GM21360 (cell line): ENCODE results near the gene PLD1.
A peak's percentile ranks its signal among the peaks of the same experiment; 100 is the strongest.
"Not testable (repeated sequence)": the region's sequence is repeated elsewhere in the genome, so short reads cannot be mapped to it uniquely, and the experiment has no call there.

Experiments used
- ATAC-seq: cut with Tn5 transposase; IDR thresholded peaks from one replicate; pipeline ENCODE4 v1.9.1; 2021; ENCODE audit warnings: mild to moderate bottlenecking, moderate library complexity; ENCODE audit not compliant: unreplicated experiment

Gene PLD1

GRCh38 chr3:171809861-171810628 lies at the start of gene PLD1:
TSS of gene PLD1 (minus strand) at chr3:171810483. CDS start at chr3:171738051, 72,432 bp downstream.
- ATAC-seq = peak; percentile 41

- ATAC-seq = not testable (repeated sequence)
Measured at GRCh38 chr3:171858770-171859169, 48.5 kb upstream of the PLD1 start.

GRCh38 chr3:171854649-171855305 lies 44.5 kb upstream of the PLD1 start:
- no peak for ATAC-seq

GRCh38 chr3:171851660-171852058 lies 41.4 kb upstream of the PLD1 start:
- no peak for ATAC-seq

DNA sequence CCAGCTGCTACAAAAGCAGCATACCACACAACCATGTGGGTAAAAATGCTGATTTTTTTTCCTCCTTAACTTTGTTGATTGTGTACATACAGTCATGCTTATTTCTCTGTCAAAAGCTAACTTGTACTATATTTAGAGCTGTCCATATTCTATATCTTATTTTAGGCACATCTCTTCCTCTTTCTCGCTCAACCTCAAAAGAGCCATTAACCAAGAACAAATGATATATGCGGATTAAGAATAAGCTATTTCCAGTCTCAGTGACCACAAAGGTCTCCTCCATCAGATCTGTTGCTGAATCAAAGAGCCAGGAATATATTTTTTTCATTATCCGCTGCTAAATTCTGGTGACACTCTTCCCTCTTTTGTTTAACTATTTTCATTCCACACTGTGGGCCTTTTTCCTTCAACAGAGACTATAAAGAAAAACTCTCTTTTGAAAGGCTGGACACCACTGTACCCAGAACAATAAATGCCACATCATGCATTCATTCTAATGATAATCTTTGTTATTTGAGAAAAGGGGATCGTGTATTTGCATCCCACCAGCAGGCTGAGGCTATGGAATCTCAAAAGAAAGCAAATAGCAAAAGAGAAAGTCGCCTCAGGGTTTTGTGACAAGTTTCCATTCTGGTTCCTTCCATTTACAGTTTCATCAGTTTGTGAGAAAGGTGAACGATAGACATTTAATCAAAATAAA lies 40.8 kb upstream of the PLD1 start:
- no peak for ATAC-seq

DNA sequence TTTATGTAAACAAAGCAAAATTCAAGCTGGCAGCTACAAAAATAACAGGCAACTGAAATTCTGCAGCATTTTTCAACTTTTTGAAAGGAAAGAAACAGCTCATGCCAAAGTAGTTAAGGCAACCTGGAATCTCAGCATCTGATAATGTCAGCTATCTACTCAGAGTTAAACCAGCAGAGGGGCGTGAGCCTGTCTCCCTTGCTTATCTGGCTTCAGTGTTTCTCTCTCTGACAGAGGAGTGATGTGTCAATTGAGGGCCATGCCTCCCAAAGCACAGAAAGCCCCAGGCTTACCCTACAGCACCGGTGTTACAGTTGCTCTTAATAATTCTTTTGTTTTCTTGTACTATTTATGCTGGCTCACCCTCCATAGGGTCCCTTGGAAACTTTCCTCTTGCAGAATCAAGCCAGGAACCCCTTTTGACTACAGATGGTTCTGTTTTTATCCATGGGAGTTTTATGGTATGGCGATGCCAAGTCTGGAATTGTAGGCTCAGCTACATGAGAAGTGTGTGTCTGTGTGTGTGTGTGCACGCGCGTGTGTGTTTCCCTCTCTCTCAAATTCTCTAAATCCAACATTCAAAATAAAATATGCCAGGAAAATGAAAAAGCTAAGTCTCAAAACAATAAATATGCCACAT lies 40.2 kb upstream of the PLD1 start:
- no peak for ATAC-seq

GRCh38 chr3:171849617-171850319 lies 39.5 kb upstream of the PLD1 start:
- ATAC-seq = no peak

DNA sequence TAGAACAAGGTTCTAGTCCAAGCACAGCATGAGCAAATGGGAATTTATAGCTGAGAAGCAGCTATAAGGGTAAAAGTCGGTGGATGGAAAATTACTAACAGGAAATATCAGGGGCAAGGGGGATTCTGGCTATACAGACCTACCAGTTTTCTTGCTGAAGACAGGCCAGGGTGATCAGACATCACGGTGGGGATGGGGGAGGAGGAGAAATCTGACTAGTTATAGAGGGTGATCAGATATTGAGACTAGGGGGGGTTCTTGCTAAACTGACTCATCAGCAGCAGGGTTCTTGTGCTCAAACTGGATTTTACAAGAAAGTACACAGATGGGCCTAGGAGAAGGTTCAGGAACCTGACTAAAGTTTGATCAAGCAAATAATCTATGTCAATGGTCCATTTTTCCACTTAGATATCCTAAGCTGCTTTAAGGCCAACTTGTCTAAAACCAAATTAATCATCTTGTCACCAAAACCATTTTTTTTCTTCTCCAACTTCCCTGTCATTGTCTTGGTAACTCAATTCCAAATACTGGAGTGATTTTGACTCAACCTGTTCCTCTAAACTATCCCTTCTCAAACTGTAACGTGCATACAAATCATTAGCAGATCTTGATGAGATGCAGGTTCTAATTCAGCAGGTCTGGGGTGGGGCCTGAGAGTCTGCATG lies 37.4 kb upstream of the PLD1 start:
- no peak for ATAC-seq

- ATAC-seq = no peak
Measured at GRCh38 chr3:171847133-171847532, 36.9 kb upstream of the PLD1 start.

- ATAC-seq = peak; percentile 99
Measured at GRCh38 chr3:171846597-171846996, 36.3 kb upstream of the PLD1 start.

DNA sequence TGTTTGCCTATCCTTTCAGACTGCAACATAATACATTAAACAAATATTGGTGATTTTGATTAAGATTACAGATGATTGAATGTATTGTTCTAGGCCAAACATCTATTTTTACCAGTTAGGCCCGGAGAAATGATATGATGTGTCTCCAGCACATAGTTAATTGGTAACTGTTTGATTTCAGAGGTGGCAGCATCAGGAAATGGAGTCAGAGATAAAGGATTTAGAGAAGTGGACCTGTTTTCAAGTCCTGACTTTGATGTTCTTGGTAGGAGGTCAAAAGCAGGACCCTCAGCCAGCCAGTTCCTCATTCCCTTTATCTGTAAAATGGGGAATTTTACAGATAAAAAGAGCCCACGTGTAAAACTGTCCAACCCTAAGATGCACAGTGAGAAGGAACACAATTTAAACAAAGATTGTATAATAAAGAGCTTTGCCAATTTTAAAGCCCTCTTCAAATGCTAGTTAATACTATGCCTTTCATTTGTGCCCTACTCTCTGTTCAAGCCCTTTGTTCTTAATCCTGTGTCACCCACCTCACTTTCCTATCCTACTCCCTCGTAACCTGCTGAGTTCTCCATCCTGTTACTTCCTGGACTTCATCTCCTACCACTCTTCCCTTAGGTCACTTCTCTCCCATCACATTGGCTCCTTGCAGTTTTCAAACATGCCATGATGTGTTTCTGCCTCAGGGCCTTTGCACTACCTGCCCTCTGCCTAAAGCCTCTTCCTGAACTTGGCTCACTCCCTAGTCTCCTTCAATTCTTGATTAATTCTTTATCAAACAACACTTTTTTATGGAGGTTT lies 35.4 kb upstream of the PLD1 start:
- ATAC-seq = no peak

- no peak for ATAC-seq
Measured at GRCh38 chr3:171844873-171845272, 34.6 kb upstream of the PLD1 start.

- ATAC-seq = no peak
Measured at GRCh38 chr3:171842864-171843518, 32.7 kb upstream of the PLD1 start, which contains the start of gene TMEM212. TSS of gene TMEM212 (plus strand) at chr3:171843349. CDS start at chr3:171843384, 35 bp downstream.

- no peak for ATAC-seq
Measured at GRCh38 chr3:171841620-171842000, 31.3 kb upstream of the PLD1 start.

DNA sequence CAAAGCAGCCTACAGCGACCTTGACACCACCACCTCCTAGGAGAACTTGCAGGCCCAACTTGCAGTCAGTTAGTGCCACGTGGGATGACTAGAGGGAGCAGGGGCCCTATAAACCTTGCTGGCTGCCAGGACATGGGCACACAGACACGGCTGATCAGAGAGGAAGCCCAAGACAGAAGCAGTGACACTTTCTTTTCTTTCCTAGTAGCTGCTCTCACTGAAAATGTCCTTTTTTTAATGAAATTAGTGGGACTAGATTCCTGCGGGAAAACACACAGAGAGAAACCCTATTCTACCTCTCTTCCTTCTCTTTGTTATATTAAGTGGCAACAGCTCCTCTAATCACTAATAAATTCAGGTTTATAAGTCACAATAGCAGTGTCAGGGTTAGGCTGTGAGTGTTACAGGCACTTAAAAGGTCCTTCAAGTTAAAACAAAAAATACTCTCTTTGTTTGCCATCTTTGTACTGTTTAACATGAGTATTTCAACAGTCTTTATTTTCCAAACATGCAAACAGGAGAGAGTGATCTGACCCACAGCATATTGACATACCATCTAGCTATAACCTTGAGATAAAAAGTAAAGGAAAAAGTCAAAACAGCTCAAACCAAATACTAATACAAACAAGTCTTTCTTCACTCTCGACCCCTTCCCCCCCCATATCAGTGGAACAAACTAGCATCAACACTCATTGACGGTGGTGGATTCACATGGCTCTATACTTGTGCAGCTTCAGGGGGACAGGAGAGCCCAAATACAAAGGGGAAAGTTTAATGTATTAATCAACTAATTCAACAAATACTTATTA lies 30.7 kb upstream of the PLD1 start:
- no peak for ATAC-seq

DNA sequence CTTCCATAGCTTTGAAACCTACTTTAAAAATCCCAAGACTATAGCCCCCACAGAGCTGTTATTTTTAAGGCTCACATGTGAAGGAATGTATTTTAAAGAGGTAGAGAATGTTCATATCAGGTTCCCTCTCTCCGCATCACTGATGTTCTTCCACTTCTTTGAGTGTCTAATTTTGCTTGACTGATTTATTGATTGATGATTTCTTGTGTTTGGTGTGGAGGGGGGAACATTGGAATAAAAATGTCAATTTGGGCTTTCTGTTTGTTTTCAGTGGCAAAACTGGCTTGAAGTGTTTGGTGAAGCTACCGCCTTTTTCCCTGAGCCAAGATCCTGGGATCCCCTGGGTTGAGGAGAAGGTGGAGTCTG lies 30.1 kb upstream of the PLD1 start:
- ATAC-seq = no peak

- no peak for ATAC-seq
Measured at GRCh38 chr3:171839270-171839669, 29.0 kb upstream of the PLD1 start.

GRCh38 chr3:171838218-171838720 lies 28.0 kb upstream of the PLD1 start:
- ATAC-seq = no peak
